ENCODE data around the gene PARVB. TPM values are rescaled to one million over a fixed set of nuclear protein-coding genes. Genes with fewer than 3 reads are reported as not detected.

PARVB gene
- total and polyA plus RNA-seq, 10 of the 15 experiments (the other 5 are each of a cell fraction or from before 2014, with no cell fraction given), result 5.2 to 264 (median 76.0) TPM

DNA sequence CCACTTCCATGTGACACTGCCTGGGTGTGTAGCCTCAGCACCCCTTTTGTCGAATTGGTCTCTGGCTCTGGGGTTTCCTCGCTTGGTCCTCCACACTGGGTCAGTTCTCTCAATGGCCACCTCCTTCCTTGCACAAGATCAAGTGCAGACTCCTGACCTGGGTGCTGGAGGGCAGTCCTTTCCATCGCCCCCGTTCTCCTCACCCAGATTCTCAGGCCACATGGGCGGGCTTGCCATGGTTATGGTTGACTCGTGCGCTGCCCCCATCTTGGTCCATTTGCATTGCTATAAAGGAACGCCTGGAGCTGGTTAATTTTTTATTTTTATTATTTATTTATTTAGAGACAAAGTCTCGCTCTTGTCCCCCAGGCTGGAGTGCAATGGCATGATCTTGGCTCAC, 5.5 kb upstream of the PARVB start:
- Histone ChIP-seq H2AFZ (ENCODE audit: control insufficient read depth, low read depth, low read length) (no peak overlapping the region), H3K36me3 (ENCODE audit: control insufficient read depth in 2 of 2, insufficient read depth in 2 of 2, low read length in 1 of 2) (no peaks in the 10 kb centered on the region), H3K4me1 (ENCODE audit: control insufficient read depth, insufficient read depth, low read length) (peaks cover 3% of the 10 kb centered on the region; the same call in 1 of the 2 replicates), H4K20me1 (ENCODE audit: control insufficient read depth, insufficient read depth) (no peaks in the 10 kb centered on the region), H3K4me2 (ENCODE audit: control insufficient read depth, insufficient read depth) (no peak overlapping the region), H3K9ac (ENCODE audit: control insufficient read depth, insufficient read depth, low read length) (no peak overlapping the region), H3K4me3 (no peak overlapping the region), H3K9me3 (replicated peaks; ENCODE audit: control insufficient read depth, insufficient read depth, low read length) (no peaks in the 10 kb centered on the region), H3K27me3 (replicated peaks in 1 of 2; ENCODE audit: control insufficient read depth in 2 of 2, insufficient read depth in 2 of 2, low read length in 1 of 2) (no peaks in the 10 kb centered on the region), H3K27ac (ENCODE audit: control insufficient read depth, insufficient read depth) (no peak overlapping the region), H3K79me2 (ENCODE audit: control insufficient read depth, insufficient read depth, low read length) (peaks cover 19% of the 10 kb centered on the region)
- WGBS (ENCODE audit: insufficient coverage, insufficient replicate concordance, low lambda C conversion rate, missing lambda C conversion rate), result 96% methylated on average over 9 of the region's 9 CpGs
- no TSS peak for BruUV-seq (replicated peaks)
- in situ Hi-C loops (cut with MboI), result no loop called here
- no peak for ATAC-seq
- RAD21 ChIA-PET (ENCODE audit: unreplicated experiment), result interaction anchor here (2.4 kb wide), 1 partner anchor 67 kb away, joined by 10 read pairs; no protein-coding TSS in a partner anchor
- intact Hi-C loops (cut with micrococcal nuclease; ENCODE audit: unreplicated experiment), result no loop called here
- no peak for TF ChIP-seq CHD2 (IDR thresholded peaks at IDR 0.05; ENCODE audit: borderline replicate concordance, low read depth, low read length)
- TF ChIP-seq KDM1A (IDR thresholded peaks at IDR 0.05; ENCODE audit: borderline replicate concordance), result no peak
- no peak for TF ChIP-seq NBN (IDR thresholded peaks at IDR 0.05)
- TF ChIP-seq, protein P1, sequence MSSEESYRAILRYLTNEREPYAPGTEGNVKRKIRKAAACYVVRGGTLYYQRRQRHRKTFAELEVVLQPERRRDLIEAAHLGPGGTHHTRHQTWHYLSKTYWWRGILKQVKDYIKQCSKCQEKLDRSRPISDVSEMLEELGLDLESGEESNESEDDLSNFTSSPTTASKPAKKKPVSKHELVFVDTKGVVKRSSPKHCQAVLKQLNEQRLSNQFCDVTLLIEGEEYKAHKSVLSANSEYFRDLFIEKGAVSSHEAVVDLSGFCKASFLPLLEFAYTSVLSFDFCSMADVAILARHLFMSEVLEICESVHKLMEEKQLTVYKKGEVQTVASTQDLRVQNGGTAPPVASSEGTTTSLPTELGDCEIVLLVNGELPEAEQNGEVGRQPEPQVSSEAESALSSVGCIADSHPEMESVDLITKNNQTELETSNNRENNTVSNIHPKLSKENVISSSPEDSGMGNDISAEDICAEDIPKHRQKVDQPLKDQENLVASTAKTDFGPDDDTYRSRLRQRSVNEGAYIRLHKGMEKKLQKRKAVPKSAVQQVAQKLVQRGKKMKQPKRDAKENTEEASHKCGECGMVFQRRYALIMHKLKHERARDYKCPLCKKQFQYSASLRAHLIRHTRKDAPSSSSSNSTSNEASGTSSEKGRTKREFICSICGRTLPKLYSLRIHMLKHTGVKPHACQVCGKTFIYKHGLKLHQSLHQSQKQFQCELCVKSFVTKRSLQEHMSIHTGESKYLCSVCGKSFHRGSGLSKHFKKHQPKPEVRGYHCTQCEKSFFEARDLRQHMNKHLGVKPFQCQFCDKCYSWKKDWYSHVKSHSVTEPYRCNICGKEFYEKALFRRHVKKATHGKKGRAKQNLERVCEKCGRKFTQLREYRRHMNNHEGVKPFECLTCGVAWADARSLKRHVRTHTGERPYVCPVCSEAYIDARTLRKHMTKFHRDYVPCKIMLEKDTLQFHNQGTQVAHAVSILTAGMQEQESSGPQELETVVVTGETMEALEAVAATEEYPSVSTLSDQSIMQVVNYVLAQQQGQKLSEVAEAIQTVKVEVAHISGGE (CRISPR knock-in tag; IDR thresholded peaks at IDR 0.05), result no peak
- no peak for TF ChIP-seq TCF7 (IDR thresholded peaks at IDR 0.05; ENCODE audit: borderline replicate concordance)
- SMC1A ChIA-PET (ENCODE audit: uncharacterized antibody, unreplicated experiment), result interaction anchor here (3.6 kb wide), 1 partner anchor 68 kb away, joined by 16 read pairs; no protein-coding TSS in a partner anchor
- CTCF ChIA-PET, result no interaction called here
- no peak for DNase-seq (ENCODE audit: low read depth, low spot score)
- POLR2A ChIA-PET, result no interaction called here
- no peak for FAIRE-seq

Measured in GM12878 (cell line).